ENCODE results near the gene CHMP4A. TPM values are rescaled to one million over a fixed set of nuclear protein-coding genes. Genes with fewer than 3 reads are reported as not detected.
A peak's percentile ranks its signal among the peaks of the same experiment; 100 is the strongest.

CHMP4A gene
- total RNA-seq, 6 experiments from 2014 or later = 32.4 to 41.1 (median 38.8) TPM

GRCh38 chr14:24179294-24179960 lies 33.9 kb downstream of the CHMP4A start:
- Mint-ChIP-seq H3K27ac (peak overlapping the region; percentile 88), H3K9me3 (no peaks in the 10 kb centered on the region), H3K27me3 (ENCODE audit: insufficient read depth) (peaks cover 11% of the 10 kb centered on the region), H3K4me1 (ENCODE audit: low read depth) (peaks cover 16% of the 10 kb centered on the region), H3K36me3 (ENCODE audit: low read depth) (peaks cover 18% of the 10 kb centered on the region), H3K4me3 (no peak overlapping the region)
- TF ChIP-seq CTCF (IDR thresholded peaks at IDR 0.05) = no peak
- DNase-seq = no peak

GRCh38 chr14:24178399-24179178 lies 34.7 kb downstream of the CHMP4A start:
- H3K36me3 Mint-ChIP-seq (ENCODE audit: low read depth) = peaks cover 18% of the 10 kb centered on the region
- DNase-seq = no peak
- H3K27me3 Mint-ChIP-seq (ENCODE audit: insufficient read depth) = peaks cover 11% of the 10 kb centered on the region
- peaks cover 16% of the 10 kb centered on the region for H3K4me1 Mint-ChIP-seq (ENCODE audit: low read depth)
- peak overlapping the region; percentile 11 for H3K27ac Mint-ChIP-seq
- H3K4me3 Mint-ChIP-seq = no peak overlapping the region
- no peaks in the 10 kb centered on the region for H3K9me3 Mint-ChIP-seq
- no peak for TF ChIP-seq CTCF (IDR thresholded peaks at IDR 0.05)

- H3K4me1 Mint-ChIP-seq (ENCODE audit: low read depth) = peaks cover 16% of the 10 kb centered on the region
- H3K27me3 Mint-ChIP-seq (ENCODE audit: insufficient read depth) = peaks cover 9% of the 10 kb centered on the region
- H3K36me3 Mint-ChIP-seq (ENCODE audit: low read depth) = peaks cover 18% of the 10 kb centered on the region
- DNase-seq = no peak
- no peak overlapping the region for H3K4me3 Mint-ChIP-seq
- no peak overlapping the region for H3K27ac Mint-ChIP-seq
- TF ChIP-seq CTCF (IDR thresholded peaks at IDR 0.05) = no peak
- no peaks in the 10 kb centered on the region for H3K9me3 Mint-ChIP-seq
Measured at GRCh38 chr14:24177891-24178290, 35.4 kb downstream of the CHMP4A start.

- TF ChIP-seq CTCF (IDR thresholded peaks at IDR 0.05) = no peak
- peaks cover 16% of the 10 kb centered on the region for H3K4me1 Mint-ChIP-seq (ENCODE audit: low read depth)
- no peak for DNase-seq
- H3K9me3 Mint-ChIP-seq = no peaks in the 10 kb centered on the region
- H3K4me3 Mint-ChIP-seq = no peak overlapping the region
- no peak overlapping the region for H3K27ac Mint-ChIP-seq
- H3K27me3 Mint-ChIP-seq (ENCODE audit: insufficient read depth) = peaks cover 8% of the 10 kb centered on the region
- H3K36me3 Mint-ChIP-seq (ENCODE audit: low read depth) = peaks cover 13% of the 10 kb centered on the region
Measured at GRCh38 chr14:24177041-24177825, 36.1 kb downstream of the CHMP4A start.

- Mint-ChIP-seq H3K27me3 (ENCODE audit: insufficient read depth) (peaks cover 8% of the 10 kb centered on the region), H3K36me3 (ENCODE audit: low read depth) (peaks cover 13% of the 10 kb centered on the region), H3K9me3 (no peaks in the 10 kb centered on the region), H3K4me3 (no peak overlapping the region), H3K4me1 (ENCODE audit: low read depth) (peaks cover 16% of the 10 kb centered on the region), H3K27ac (no peak overlapping the region)
- no peak for DNase-seq
- no peak for TF ChIP-seq CTCF (IDR thresholded peaks at IDR 0.05)
Measured at GRCh38 chr14:24176599-24176998, 36.7 kb downstream of the CHMP4A start.
